Suppressor macrophage (primary cell): ENCODE data around the gene SLC66A2.

ENCODE experiments used
- DNase-seq, 4 experiments: peaks; one replicate each; pipeline ENCODE4 v3.0.0-alpha.2; 2020 to 2022

SLC66A2 gene

GRCh38 chr18:79935499-79935898 is 16.0 kb downstream of the SLC66A2 start:
- DNase-seq: no peak

GRCh38 chr18:79935098-79935480 is 16.4 kb downstream of the SLC66A2 start:
- DNase-seq: no peak

- DNase-seq: peak in 2 of 4 experiments; percentile 33 to 45
These were observed 16.9 kb downstream of the SLC66A2 start for GRCh38 chr18:79934311-79935097.

GRCh38 chr18:79933765-79934164 is 17.7 kb downstream of the SLC66A2 start:
- no peak for DNase-seq

GRCh38 chr18:79932907-79933306 is 18.5 kb downstream of the SLC66A2 start:
- DNase-seq: no peak

- DNase-seq: no peak
These were observed 20.0 kb downstream of the SLC66A2 start for GRCh38 chr18:79931475-79931874.

GRCh38 chr18:79930020-79930642 is 21.3 kb downstream of the SLC66A2 start:
- peak in 2 of 4 experiments; percentile 23 to 26 for DNase-seq

GRCh38 chr18:79928563-79928960 is 22.9 kb downstream of the SLC66A2 start:
- DNase-seq: no peak

- DNase-seq: no peak
These were observed 23.6 kb downstream of the SLC66A2 start for GRCh38 chr18:79927607-79928562.

- DNase-seq: no peak
These were observed 24.5 kb downstream of the SLC66A2 start for GRCh38 chr18:79926715-79927606.

GRCh38 chr18:79926306-79926705 is 25.1 kb downstream of the SLC66A2 start:
- DNase-seq: no peak

GRCh38 chr18:79924814-79925731 is 26.4 kb downstream of the SLC66A2 start:
- DNase-seq: no peak

- no peak for DNase-seq
These were observed 27.4 kb downstream of the SLC66A2 start for GRCh38 chr18:79923896-79924585.

- DNase-seq: no peak
These were observed 28.5 kb downstream of the SLC66A2 start for GRCh38 chr18:79922971-79923411.

- DNase-seq: no peak
These were observed 29.2 kb downstream of the SLC66A2 start for GRCh38 chr18:79921984-79922965.

GRCh38 chr18:79919089-79919488 is 32.4 kb downstream of the SLC66A2 start:
- DNase-seq: no peak

GRCh38 chr18:79918615-79919011 is 32.8 kb downstream of the SLC66A2 start:
- DNase-seq: no peak

GRCh38 chr18:79917853-79918614 is 33.4 kb downstream of the SLC66A2 start:
- DNase-seq: no peak
